NCI-H2107 (cell line): Measurements from ENCODE around the gene GRAPL.
"Not testable (repeated sequence)": the region's sequence is repeated elsewhere in the genome, so short reads cannot be mapped to it uniquely, and the experiment has no call there.

Source experiments
- DNase-seq: peaks from one replicate; lab custom pipeline; 2025; lab: John Stamatoyannopoulos, UW

Gene GRAPL

GRCh38 chr17:19136605-19137004 is 9.2 kb downstream of the GRAPL start:
- not testable (repeated sequence) for DNase-seq

DNA sequence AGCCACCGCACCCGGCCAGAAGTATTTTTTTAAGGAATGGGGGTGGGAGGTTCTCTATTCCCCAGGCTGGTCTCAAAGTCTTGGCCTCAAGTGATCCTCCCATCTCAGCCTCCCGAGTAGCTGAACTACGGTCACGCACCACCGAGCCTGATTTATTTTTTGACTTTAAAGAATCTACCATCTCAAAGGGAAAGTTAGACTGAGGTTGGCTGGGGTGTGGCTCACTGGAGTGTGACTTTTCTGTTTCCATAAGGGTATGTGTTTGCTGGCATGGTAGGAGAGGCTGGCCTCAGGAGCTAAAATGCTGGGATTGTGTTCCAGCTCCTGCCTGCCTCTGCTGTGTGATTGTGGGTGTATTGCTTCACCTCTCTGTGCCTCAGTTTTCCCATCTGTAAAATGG is 10.6 kb downstream of the GRAPL start:
- DNase-seq = not testable (repeated sequence)

GRCh38 chr17:19141366-19142155 is 14.2 kb downstream of the GRAPL start:
- DNase-seq = not testable (repeated sequence)

DNA sequence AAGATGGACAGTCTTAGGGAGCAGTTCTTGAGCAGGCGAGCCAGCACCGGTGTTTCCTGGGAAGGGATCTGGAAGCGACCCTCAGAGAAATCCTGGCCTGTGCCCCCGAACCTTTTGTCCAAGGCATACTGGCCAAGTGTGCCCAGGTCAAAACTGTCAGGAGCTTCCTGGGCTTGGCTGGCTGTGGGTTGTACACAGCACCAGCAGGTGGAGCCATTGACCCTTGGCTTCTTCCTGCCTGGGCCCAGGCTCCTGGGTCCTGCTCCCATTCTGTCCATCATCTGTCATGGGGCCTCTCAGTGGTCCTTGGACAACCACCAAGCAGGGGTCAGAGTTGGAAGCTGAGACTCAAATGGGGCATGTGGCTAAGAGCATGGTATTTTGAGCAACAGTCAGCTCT is 15.0 kb downstream of the GRAPL start:
- not testable (repeated sequence) for DNase-seq

GRCh38 chr17:19143097-19143777 is 15.8 kb downstream of the GRAPL start:
- not testable (repeated sequence) for DNase-seq

GRCh38 chr17:19144373-19144772 is 17.0 kb downstream of the GRAPL start:
- not testable (repeated sequence) for DNase-seq

- not testable (repeated sequence) for DNase-seq
These were observed 18.1 kb downstream of the GRAPL start for GRCh38 chr17:19145471-19145870.

GRCh38 chr17:19150678-19151615 is 23.6 kb downstream of the GRAPL start:
- not testable (repeated sequence) for DNase-seq

GRCh38 chr17:19157628-19158027 is 30.2 kb downstream of the GRAPL start:
- DNase-seq = not testable (repeated sequence)

DNA sequence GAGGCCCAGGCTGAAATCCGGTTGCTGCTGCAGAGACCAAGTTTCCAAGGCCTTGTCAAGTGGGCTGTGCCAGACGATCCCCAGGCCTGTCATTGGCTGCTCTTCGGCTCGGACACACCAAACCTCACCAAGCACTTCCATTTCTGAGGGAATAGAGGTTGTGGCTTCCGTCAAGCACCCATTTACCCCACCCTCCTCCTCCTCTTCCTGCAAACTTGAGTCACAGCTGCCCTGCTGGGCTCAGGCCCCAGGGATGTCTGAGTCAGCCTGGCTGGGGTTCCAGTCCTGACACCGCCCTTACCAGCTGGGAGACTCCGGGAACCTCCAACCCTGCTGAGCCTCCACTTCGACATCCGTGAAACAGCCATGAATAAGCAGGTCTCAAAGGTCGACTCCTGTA is 31.1 kb downstream of the GRAPL start:
- DNase-seq = not testable (repeated sequence)

DNA sequence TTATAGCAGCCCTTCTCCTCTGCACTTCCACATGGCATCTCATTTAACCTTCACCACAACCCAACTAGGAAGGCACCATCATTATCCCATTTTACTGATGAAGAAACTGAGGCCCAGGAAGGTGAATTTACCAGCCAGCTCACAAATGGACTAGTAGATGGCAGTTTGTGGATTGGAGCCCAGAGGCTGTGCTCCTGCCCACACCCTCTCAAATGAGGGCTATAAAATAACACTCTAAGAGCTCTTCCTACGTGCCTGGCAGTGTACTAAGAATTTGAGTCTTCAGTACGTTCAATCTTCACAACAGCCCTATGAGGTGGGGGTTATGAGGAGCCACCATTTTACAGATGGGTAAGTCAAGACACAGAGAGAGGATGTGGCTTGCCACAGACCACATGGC is 31.5 kb downstream of the GRAPL start:
- DNase-seq = not testable (repeated sequence)

DNA sequence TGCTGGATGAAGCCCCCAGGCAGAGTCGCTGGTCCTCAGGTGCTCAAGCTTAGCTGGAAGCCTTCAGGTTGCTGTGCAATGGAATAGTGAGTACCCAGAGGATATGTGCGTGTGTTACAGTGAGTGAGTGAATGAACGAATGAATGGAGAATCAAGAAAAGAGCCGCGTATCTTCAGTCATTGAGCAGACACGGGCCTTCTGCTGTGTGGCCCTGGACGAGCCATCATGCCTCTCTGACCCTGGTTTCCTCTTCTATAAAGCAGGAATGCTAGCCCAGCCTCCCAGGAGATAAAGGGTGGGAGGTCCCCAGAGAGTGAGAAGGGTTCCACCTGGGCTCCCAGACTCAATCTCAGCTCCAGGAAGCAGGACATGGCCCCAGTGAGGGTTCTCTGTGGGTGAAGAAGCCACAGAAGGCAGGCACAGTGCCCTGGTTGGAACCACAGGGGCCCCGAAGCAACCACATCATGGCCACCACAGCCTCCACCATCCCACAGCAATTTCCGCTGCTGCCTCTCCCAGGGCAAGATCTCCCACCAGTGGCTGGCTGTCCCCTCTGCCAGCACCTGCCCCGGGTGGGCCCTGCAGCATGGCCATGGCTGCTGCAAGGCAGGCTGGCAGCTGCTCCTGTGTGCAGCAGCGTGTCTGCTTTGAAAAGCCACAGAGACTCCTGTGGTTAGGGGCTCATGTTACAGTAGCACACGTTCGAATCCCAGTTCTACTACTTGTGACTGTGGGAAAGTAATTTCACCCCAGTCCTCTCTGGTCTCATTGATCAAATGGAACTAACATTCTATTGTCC is 34.1 kb downstream of the GRAPL start:
- DNase-seq = not testable (repeated sequence)

GRCh38 chr17:19162384-19163216 is 35.2 kb downstream of the GRAPL start:
- not testable (repeated sequence) for DNase-seq

DNA sequence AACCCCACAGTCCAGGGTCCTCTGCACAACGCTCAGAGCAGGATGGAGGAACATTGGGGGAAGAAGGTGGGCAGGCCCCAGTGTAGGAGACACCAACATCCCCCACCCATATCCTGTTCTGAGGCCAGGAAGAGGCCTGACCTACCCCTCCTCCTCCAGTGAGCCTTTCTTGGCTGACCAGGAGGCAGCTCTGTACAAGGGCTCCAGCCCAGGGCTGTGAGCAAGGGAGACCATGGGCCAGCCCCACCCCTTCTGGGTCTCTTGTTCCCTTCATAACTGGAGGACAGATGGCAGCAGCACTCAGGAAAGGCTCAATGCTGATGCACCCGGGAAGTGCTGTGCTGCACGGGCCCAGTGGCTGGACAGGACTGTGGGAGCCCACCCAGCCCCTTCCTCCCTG is 47.0 kb downstream of the GRAPL start:
- DNase-seq = not testable (repeated sequence)

- not testable (repeated sequence) for DNase-seq
These were observed 48.0 kb downstream of the GRAPL start for GRCh38 chr17:19175410-19175809.

DNA sequence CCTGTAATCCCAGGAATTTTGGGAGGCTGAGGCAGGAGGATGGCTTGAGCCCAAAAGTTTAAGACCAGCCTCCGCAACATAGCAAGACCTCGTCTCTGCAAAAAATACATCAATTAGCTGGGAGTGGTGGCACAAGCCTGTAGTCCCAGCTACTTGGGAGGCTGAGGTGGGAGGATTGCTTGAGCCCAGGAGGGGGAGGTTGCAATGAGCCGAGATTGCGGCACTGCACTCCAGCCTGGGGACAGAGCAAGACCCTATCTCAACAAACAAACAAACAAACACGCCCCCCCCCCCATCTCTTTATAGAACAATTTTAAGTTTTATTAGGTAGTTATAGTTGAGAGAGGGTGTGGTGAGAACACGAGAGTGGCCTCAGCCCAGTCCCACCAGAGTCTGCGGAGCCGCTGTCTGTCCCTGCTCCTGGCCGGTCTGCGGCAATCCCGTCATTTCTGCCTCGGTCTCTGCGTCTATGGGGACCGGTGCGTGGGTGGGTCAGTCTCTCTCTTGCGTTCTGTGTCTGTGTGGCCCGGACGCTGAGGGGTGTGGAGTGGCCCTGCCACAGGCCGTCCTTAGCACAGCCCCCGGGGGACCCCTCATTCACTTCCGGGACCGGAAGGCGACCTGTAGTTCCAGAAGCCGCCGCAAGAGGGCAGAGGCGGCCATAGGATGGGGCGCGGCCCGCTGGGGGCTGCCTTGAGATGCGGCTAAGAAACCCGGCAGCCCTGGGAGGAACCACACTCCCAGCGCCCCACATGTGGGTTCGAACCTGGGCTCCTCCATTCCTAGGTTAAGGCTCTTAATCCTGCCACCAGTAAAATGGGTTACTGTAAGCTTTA is 53.9 kb downstream of the GRAPL start:
- DNase-seq = not testable (repeated sequence)

DNA sequence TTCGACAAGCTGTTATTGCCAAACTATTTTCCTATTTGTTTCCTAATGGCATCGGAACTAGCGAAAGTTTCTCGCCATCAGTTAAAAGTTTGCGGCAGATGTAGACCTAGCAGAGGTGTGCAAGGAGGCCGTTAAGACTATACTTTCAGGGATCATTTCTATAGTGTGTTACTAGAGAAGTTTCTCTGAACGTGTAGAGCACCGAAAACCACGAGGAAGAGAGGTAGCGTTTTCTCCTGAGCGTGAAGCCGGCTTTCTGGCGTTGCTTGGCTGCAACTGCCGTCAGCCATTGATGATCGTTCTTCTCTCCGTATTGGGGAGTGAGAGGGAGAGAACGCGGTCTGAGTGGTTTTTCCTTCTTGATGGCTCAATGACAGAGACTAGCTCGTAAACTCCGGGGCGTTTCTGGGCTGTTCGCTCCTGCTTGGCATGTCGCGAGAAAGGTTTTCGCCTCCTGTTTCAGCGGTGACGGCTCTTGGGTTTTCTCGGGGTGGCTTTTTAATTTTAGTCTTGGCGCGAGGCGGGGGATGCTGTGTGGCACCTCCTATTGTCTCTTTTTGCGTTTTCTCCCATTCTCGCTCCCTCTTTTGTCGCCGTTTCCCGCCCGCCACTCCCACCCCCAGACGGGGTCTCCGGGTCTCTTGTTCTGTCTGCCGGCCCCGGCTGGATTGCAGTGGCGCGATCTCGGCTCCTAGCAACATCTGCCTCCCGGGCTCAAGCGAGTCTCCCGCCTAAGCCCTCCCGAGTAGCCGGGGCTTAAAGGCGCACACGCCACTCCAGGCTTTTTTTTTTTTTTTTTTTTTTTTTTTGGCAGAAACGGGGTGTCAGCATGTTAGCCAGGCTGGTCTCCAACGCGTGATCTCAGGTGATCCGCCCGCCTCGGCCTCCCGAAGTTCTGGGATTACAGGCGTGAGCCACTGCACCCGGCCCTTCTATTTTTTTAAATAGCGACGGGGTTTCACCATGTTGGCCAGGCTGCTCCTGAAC is 60.8 kb downstream of the GRAPL start:
- not testable (repeated sequence) for DNase-seq
